Activated CD8-positive, alpha-beta memory T cell treated with anti-CD3 and anti-CD28 coated beads, Interleukin-2, amount 50 U/mL, for 1 hour (primary cell): ENCODE measurements around the gene MEMO1.
"Not testable (repeated sequence)": the region's sequence is repeated elsewhere in the genome, so short reads cannot be mapped to it uniquely, and the experiment has no call there.

ENCODE experiments used
- DNase-seq: peaks from one replicate; pipeline ENCODE4 v3.0.0-alpha.2; 2020; ENCODE audit errors: extremely low read depth

MEMO1 gene

DNA sequence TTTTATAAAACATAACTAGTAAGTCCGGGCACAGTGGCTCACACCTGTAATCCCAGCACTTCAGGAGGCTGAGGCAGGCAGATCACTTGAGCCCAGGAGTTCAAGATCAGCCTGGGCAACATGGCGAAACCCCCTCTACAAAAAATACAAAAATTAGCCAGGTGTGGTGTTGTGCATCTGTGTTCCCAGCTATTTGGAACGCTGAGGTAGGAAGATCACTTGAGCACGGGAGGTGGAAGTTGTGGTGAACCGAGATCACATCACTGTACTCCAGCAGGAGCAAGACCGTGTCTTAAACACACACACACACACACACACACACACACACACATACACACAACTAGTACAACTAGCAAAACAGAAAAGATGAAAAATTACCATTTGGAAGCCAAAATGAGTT lies 103.3 kb downstream of the MEMO1 start:
- DNase-seq, result not testable (repeated sequence)

DNA sequence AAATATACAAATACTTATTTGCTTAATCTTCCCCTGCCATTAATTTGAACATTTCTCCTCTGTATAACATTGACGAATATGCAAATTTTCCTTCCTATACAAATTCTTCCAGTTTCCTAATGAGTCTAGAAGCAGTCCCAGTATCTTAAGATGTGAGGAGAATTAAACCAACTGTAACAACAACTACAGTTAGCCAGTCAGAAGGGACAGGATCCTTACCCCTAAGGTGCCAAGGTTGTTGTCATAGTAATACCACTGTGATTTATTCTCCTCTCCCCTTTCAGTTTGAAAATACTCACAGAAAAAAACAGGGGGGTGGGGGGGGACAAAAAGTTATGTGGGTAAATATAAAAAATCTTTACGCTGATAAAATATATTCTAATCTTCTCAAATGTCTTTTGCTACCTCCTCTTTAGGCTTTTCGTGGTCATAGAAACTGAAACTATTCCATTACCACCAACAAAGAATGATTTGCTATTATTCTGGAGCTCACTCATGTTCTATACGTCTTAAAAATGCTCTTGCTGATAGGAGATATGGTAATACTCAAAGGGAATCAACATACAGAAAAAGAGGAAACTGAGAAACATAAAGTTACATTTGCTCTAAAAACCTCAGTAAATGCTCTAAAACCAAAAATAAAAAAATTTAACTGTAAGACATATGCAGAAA lies 107.6 kb downstream of the MEMO1 start:
- no peak for DNase-seq

DNA sequence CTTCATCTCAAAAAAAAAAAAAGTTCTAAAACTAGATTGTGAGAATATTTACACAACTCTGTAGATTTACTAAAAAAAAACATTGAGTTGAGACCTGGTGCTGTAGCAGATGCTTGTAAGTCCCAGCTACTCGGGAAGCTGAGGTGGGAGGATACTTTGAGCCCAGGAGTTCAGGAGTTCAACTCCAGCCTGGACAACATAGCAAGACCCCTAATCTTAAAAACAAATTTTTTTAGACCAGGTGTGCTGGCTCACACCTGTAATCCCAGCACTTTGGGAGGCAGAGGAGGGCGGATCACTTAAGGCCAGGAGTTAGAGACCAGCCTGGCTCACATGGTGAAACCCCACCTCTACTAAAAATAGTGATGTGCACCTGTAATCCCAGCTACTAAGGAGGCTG lies 108.9 kb downstream of the MEMO1 start:
- DNase-seq, result no peak

DNA sequence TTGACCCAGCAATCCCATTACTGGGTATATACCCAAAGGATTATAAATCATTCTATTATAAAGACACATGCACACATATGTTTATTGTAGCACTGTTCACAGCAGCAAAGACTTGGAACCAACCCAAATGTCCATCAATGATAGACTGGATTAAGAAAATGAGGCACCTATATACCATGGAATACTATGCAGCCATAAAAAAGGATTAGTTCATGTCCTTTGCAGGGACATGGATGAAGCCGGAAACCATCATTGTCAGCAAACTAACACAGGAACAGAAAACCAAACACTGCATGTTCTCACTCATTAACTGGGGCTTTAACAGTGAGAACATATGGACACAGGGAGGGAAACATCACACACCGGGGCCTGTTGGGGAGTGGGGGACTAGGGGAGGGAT lies 110.7 kb downstream of the MEMO1 start:
- not testable (repeated sequence) for DNase-seq

DNA sequence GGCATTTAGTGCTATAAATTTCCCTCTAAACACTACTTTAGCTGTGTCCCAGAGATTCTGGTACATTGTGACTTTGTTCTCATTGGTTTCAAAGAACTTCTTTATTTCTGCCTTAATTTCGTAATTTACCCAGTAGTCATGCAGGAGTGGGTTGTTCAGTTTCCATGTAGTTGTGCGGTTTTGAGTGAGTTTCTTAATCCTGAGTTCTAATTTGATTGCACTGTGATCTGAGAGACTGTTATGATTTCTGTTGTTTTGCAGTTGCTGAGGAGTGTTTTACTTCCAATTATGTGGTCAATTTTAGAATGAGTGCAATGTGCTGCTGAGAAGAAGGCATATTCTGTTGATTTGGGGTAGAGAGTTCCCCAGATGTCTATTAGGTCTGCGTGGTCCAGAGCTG lies 112.5 kb downstream of the MEMO1 start:
- DNase-seq, result not testable (repeated sequence)

DNA sequence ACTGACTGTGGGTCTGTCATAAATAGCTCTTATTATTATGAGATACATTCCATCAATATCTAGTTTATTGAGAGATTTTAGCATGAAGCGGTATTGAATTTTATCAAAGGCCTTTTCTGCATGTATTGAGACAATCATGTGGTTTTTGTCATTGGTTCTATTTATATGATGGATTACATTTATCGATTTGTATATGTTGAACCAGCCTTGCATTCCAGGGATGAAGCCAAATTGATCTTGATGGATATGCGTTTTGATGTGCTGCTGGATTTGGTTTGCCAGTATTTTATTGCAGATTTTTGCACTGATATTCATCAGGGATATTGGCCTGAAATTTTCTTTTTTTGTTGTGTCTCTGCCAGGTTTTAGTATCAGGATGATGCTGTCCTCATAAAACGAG lies 113.5 kb downstream of the MEMO1 start:
- DNase-seq, result not testable (repeated sequence)

DNA sequence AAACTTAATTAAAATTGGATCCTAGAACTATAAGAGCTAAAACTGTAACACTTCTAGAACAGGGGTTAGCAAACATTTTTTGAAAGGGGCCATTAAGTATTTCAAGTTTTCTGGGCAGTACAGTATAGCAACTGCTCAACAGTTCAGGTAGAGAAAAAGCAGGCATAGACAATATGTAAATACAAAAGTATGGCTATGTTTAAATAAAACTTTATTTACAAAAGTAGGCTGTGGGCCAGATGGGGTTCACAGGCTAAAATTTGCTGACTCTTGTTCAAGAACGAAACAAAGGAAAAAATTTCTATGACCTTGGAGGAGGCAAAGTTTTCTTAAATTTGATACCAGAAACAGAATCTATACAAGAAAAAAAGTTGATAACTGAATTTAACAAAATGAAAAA lies 114.5 kb downstream of the MEMO1 start:
- no peak for DNase-seq

DNA sequence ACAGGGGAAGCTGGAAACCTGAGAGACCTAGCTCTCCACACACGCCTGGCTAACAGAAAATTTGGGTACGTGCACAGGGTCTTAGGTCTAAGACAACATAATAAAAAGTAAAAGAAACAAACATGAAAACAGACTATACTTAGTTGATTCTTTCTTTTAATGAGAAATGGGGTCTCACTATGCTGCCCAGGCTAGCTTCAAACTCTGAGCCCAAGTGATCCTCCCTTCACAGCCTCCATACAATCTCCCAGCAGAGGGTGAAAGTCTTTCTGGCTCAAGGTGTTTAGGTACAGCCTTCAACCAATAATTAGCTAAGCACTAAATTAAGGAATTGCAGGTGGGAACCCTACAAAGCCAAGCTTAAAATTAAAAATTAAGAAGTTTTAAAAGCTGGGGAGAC lies 116.2 kb downstream of the MEMO1 start:
- DNase-seq, result no peak

DNA sequence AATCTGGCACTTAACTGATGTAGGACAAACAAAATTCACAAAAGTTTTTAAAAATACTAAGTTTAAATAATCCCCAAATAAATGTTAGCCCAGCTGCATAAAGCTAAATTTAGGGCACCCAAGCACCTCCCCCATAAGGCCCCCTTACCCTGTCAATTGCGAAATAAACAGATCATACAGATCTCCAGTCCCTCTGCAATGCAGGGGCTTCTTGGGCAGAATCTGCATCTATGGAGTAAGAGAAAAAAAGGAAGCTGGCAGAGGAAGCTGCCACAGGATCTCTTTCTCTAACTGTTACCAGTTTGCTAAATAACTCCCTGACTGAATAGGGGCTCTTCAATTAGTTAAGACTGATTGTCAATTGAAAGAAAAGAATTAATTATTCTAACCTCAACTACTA lies 117.7 kb downstream of the MEMO1 start:
- no peak for DNase-seq

DNA sequence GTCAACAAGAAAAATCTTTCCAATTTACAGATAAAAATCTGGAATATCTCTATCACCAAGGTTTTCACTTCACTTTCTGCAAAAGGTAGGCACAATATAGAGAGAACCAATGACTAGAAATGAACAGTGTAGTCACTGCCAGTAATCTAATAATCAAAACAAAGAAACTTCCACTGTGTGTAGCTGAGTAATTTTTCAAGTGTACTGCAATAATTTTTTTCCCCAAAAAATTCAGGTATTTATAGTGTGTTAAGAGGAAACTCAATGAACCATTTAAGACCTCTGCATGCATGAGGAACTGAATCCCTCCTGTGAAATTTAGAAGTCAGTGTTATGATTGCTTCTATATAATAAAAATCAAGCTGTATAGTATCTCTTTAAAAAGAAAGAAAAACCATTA lies 121.8 kb downstream of the MEMO1 start:
- DNase-seq, result no peak

DNA sequence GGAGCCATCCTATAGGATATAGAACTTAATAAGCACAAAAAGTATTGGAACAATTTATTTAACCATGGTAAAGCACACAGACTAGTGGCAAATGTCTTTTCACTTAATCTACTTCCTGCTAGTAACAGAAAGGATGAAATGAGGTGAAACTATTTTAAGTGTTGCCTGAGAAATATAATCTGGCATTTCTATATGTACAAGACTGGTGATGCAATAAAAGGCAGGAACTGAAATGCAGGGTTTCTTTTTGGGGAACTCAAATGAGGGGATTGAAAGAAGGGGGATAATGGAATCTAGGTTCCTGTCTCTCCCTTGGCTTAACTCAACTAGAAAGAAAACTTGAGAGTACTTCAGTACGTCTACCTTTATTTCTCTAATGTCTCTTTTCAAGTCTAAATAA lies 122.3 kb downstream of the MEMO1 start:
- no peak for DNase-seq

DNA sequence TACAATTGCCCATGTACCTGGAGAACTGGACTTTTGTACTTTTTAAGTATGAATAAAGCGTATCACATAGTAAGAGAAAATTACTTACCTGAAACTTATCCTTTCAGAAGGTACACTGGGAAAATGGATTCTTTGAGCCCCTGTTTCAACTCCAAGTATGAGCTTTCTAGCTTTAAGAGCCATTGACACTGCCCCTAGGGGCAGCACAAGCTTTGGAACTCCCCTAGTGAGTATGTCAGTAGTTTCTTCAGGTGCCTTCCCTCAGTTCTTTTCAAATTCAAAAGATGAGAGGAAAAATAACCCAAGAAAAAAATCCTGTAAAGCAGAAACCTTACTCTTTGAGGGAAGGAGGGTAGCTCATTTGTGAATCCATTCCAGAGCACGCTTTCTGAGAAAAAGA lies 124.1 kb downstream of the MEMO1 start:
- no peak for DNase-seq

DNA sequence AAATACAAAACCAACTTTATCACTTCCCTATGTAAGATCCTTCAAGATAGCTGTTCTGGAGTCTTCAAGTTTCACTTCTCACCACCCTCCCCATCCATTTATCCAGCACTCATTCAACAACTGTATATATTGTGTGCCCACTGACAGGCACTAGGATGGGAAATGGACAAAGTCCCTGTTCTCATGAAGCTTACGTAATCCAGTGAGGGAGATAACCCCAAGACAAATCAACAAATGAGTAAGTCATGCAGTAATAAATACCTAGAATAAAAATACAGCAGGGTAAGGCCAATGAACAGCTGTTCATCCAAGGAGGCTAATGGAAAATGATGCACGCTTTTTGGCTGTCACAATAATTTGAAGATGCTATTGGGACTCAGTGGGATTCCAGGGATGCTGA lies 133.8 kb downstream of the MEMO1 start:
- no peak for DNase-seq

DNA sequence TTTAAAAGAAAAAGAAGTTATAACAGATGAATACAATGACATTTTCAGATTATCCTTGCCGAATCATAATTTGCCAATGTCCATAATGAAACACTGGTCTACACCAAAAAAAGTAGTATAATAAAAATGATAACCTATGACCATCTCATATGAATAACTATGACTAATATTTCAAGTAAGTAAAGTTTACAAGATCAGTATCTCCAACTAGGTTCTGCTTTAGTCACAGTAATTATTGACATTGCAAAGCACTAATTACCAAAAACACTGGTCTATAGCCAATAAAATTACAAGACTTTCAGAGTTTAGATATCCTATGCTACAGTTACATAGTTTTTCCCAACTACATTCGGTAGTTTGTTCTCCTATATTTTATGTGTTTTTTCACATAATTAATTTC lies 136.7 kb downstream of the MEMO1 start:
- no peak for DNase-seq

DNA sequence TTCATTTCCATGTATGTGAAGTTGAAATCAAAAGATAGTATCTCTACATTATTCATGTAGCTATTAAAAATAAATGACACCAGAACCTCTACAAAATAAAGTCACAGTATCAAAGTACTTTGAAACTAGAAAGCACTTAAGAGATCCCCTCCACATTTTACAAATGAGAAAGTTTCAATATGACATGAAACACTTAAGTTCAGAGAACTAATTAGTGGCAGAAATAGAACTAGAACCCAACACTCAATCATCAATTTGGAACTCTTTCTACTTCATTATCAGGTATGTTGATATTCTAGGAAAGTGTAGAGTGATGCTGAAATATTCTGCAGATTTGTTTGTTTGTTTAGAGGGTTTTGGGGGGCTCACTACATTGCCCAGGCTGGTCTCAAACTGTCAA lies 145.6 kb downstream of the MEMO1 start:
- no peak for DNase-seq

DNA sequence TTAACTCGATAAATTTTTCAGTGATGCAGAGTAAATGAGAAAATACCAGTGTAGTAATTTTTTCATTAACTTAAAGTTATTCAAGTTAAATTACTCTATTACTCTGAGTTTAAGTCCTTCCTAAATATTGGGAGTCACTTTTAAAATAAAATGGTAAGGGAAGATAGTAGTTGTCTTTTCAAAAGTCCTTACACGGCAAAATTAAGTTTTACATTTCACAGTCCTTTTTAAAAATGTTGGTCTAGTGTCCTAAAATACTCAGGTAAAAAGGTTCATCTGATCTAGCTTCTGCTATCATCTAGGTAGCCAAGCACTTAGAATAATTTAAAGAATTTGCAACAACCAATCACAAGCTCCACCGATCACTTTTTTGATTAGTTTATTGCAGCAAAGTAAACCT lies 146.9 kb downstream of the MEMO1 start:
- DNase-seq, result no peak

DNA sequence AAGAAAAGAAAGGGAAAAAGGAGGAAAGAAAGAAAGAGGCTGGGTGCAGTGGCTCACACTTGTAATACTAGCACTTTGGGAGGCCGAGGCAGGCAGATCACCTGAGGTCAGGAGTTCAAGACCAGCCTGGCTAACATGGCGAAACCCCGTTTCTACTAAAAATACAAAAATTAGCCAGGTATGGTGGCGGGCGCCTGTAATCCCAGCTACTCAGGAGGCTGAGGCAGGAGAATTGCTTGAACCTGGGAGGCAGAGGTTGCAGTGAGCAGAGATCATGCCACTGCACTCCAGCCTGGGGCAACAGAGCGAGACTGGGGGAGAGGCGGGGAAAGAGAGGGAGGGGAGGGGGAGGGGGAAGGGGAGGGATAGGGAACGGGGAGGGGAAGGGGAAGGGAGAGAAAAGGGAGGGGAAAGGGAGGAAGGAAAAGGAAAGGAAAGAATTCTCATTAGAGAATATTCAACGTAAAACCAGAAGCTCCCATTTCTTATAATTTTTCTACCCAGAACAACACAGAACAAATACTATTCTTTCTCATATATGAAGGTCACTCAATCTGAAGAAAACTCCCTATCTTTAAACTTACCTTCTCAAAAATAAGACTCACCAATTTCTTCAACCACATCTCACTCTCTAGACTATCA lies 147.7 kb downstream of the MEMO1 start:
- not testable (repeated sequence) for DNase-seq

DNA sequence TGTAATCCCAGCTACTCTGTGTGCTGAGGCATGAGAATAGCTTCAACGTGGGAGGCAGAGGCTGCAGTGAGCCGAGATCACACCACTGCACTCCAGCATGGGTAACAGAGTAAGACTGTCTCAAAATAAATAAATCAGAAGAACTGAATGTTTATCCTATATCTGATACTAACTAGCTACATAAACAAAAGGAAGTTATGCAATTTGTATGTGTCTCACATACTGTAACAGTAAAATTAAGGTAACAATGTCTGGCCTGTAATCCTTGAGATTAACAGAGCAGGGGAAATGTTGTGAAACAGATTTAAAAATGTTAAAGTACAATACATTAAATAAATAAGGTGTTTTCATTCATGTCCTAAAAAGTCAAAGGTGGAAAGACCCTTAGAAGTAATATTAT lies 150.8 kb downstream of the MEMO1 start:
- no peak for DNase-seq

DNA sequence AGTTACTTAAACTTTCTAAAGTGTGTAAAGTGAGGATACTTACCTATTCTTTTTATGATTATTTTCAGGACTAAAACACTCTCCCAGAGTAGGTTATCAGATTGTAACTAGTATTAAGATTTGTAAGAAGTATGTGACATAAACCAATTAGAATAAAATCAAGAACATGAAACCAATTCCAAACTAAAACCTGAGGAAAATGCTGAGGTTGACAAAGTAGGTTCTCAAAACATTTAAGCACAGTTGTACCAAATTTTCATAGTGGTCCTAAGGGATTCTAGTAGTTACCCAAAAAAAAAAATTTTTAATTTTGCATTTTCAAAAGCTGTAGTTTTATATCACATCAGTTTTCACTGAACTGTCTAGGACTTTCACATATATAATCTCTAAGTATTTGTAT lies 157.3 kb downstream of the MEMO1 start:
- no peak for DNase-seq

DNA sequence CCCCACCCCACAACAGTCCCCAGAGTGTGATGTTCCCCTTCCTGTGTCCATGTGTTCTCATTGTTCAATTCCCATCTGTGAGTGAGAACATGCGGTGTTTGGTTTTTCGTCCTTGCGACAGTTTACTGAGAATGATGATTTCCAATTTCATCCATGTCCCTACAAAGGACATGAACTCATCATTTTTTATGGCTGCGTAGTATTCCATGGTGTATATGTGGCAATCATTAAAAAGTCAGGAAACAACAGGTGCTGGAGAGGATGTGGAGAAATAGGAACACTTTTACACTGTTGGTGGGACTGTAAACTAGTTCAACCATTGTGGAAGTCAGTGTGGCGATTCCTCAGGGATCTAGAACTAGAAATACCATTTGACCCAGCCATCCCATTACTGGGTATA lies 168.7 kb downstream of the MEMO1 start:
- not testable (repeated sequence) for DNase-seq

DNA sequence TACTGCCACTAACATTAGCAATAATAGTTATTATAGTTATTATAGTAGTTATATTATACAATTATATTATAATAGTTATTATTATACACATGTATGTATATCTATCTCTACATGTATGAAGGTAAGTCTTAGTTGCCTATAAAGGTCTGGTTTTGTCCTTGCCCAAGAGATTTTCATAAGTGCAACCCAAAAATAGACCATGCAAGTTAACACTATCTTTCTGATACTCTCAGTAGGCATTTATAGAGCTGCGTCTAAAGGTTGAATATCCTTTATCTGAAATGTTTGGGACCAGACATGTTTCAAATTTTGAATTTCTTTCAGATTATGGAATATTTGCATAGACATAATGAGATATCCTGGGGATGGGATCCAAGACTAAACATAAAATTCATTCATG lies 175.4 kb downstream of the MEMO1 start:
- DNase-seq, result no peak

DNA sequence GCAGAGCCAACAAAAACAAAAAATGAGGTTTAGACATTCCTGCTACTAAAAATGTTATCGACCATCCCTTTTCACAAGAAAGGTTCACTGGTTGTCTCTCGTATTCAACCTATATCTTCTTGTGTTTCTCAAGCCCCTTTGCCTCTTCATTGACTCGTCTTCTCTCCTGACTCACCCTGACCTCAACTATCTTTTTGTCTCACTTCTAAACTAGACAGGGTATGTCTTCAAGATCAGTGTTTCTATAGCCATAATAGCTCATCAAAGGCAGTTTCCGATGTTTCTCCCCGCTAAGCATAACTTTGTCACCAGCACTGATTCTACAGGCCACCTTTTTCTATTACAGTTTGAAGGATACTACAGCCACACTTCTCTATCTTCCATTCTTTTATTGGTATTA lies 178.4 kb downstream of the MEMO1 start:
- DNase-seq, result no peak

DNA sequence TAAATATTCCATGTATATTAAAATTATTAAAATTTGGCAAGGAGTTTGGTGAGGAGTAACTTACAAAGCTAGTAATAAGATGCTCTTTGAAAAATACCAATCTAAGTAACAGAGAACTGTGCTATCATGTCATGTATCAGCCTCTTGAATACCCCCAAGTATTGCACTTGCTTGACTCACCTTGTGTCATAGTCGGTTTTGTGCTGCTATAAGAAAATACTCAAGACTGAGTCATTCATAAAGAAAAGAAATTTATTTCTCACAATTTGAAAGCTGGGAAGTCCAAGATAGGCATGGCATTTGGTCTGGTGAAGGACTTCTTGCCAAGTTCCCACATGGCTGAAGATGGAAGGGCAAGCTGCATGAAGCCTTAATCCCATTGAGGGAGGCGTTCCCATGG lies 179.2 kb downstream of the MEMO1 start:
- DNase-seq, result no peak

DNA sequence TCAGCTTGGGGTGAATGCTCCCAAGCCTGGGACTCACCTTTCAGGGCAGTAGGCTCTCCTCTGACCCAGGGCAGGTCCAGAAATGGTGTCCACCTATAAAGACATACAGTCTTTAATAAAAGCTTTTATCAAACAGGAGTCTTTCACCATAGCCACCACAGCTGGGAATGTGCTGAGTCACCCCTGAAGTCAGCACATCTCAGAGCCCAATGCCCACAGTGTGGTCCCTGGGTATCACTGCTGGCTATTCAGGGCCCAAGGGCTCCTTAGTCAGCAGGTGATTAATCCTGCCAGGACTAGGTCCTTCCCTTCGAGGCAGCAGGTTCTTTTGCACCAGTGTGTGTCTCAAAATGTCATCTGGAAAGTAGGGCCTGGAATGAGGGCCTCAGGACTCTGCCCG lies 181.9 kb downstream of the MEMO1 start:
- DNase-seq, result no peak
